GM10847 (cell line): Measurements from ENCODE around the gene RAB35.

Experiments
- POLR2A ChIP-seq: IDR thresholded peaks from 2 replicates; pipeline ENCODE4 v1.6.1; 2011; ENCODE audit not compliant: insufficient read length; ENCODE audit errors: extremely low read depth

RAB35 gene

GRCh38 chr12:120062976-120063579 lies 53.5 kb downstream of the RAB35 start:
- no peak for TF ChIP-seq POLR2A

GRCh38 chr12:120061575-120062214 lies 54.9 kb downstream of the RAB35 start:
- no peak for TF ChIP-seq POLR2A

- TF ChIP-seq POLR2A: no peak
Measured at GRCh38 chr12:120060717-120061116, 55.8 kb downstream of the RAB35 start.

GRCh38 chr12:120060196-120060595 lies 56.4 kb downstream of the RAB35 start:
- no peak for TF ChIP-seq POLR2A

- TF ChIP-seq POLR2A: no peak
Measured at GRCh38 chr12:120056739-120057138, 59.8 kb downstream of the RAB35 start.

- no peak for TF ChIP-seq POLR2A
Measured at GRCh38 chr12:120055231-120056000, 61.1 kb downstream of the RAB35 start.

GRCh38 chr12:120054293-120054692 lies 62.3 kb downstream of the RAB35 start:
- no peak for TF ChIP-seq POLR2A

GRCh38 chr12:120051535-120051934 lies 65.0 kb downstream of the RAB35 start:
- no peak for TF ChIP-seq POLR2A

- TF ChIP-seq POLR2A: no peak
Measured at GRCh38 chr12:120049426-120049825, 67.1 kb downstream of the RAB35 start.

GRCh38 chr12:120048263-120048662 lies 68.3 kb downstream of the RAB35 start:
- TF ChIP-seq POLR2A: no peak

GRCh38 chr12:120047072-120047471 lies 69.5 kb downstream of the RAB35 start:
- no peak for TF ChIP-seq POLR2A
